OCI-LY7 (cell line): ENCODE results near the gene RAB6A. TPM values are rescaled to one million over a fixed set of nuclear protein-coding genes. Genes with fewer than 3 reads are reported as not detected.
"Not testable (repeated sequence)": the region's sequence is repeated elsewhere in the genome, so short reads cannot be mapped to it uniquely, and the experiment has no call there.

Experiments
- BruUV-seq: library from RNA; stranded (reverse); fragments of 400-500 nt; replicated peaks from 2 replicates; lab custom pipeline; 2021; lab: Mats Ljungman, UMichigan
- CTCF ChIA-PET: fragments of 300-600 bp; sonication (Branson Sonifier 250); formaldehyde crosslinking; loops from one replicate; lab custom pipeline; 2022; ENCODE audit warnings: antibody characterized with exemption; ENCODE audit not compliant: unreplicated experiment; lab: Charles Lee
- POLR2A ChIA-PET: fragments of 300-600 bp; sonication (Branson Sonifier 250); formaldehyde crosslinking; loops from one replicate; lab custom pipeline; 2022; ENCODE audit warnings: antibody characterized with exemption; lab: Charles Lee
- DNase-seq: peaks from one replicate; pipeline ENCODE4 v3.0.0-alpha.2; 2015; ENCODE audit warnings: low spot score
- H2AFZ ChIP-seq: fragments of 200-600 bp; sonication (generic), shearing (Covaris generic); 2 replicates; pipeline ENCODE4 v1.6.1; 2014; ENCODE audit warnings: mild to moderate bottlenecking, antibody characterized with exemption, low read length, moderate library complexity
- H3K27ac ChIP-seq: fragments of 200-600 bp; sonication (generic); 2 replicates; pipeline ENCODE4 v1.5.1; 2014; ENCODE audit warnings: mixed run types, low read depth, mild to moderate bottlenecking, moderate library complexity, low read length, inconsistent platforms; ENCODE audit not compliant: poor library complexity, severe bottlenecking
- H3K36me3 ChIP-seq: fragments of 200-600 bp; sonication (generic); 2 replicates; pipeline ENCODE4 v1.6.1; 2014; ENCODE audit warnings: mild to moderate bottlenecking, antibody characterized with exemption, low read length, moderate library complexity, mixed read lengths; ENCODE audit not compliant: insufficient read depth
- H3K4me1 ChIP-seq: fragments of 200-600 bp; sonication (generic); 2 replicates; pipeline ENCODE4 v1.5.1; 2014; ENCODE audit warnings: mild to moderate bottlenecking, low read length; ENCODE audit not compliant: insufficient read depth, poor library complexity, severe bottlenecking
- H3K4me2 ChIP-seq: fragments of 200-600 bp; sonication (generic); 2 replicates; pipeline ENCODE4 v1.6.1; 2014; ENCODE audit warnings: mild to moderate bottlenecking, low read length
- H3K4me3 ChIP-seq: fragments of 200-600 bp; sonication (generic); 2 replicates; pipeline ENCODE4 v1.5.1; 2014; ENCODE audit warnings: mild to moderate bottlenecking, low read depth, low read length; ENCODE audit not compliant: poor library complexity, severe bottlenecking
- H3K79me2 ChIP-seq: fragments of 200-600 bp; sonication (generic); 2 replicates; pipeline ENCODE4 v1.6.1; 2016; ENCODE audit warnings: low read depth, mild to moderate bottlenecking, low read length, moderate library complexity, mixed read lengths; ENCODE audit not compliant: insufficient read depth
- H3K9me2 ChIP-seq: fragments of 200-600 bp; sonication (generic); 2 replicates; pipeline ENCODE4 v1.6.1; 2016; ENCODE audit warnings: mild to moderate bottlenecking, low read length, mixed read lengths; ENCODE audit not compliant: insufficient read depth
- H3K9me3 ChIP-seq: fragments of 200-600 bp; sonication (generic); 2 replicates; pipeline ENCODE4 v1.6.1; 2014; ENCODE audit warnings: mild to moderate bottlenecking, mixed run types, low read length, mixed read lengths
- H4K20me1 ChIP-seq: fragments of 200-600 bp; sonication (generic); 2 replicates; pipeline ENCODE4 v1.6.1; 2014; ENCODE audit warnings: mild to moderate bottlenecking, antibody characterized with exemption, low read length, moderate library complexity, mixed read lengths; ENCODE audit not compliant: insufficient read depth
- CTCF ChIP-seq: fragments of 200-600 bp; sonication (generic); conservative IDR thresholded peaks from 2 replicates; pipeline ENCODE4 v1.5.1; 2014; ENCODE audit warnings: mild to moderate bottlenecking, antibody characterized with exemption, low read length, moderate library complexity, mixed read lengths
- EZH2phosphoT487 ChIP-seq: fragments of 200-600 bp; sonication (generic); IDR thresholded peaks from 2 replicates; pipeline ENCODE4 v1.6.1; 2018; ENCODE audit warnings: low read depth, borderline replicate concordance, mild to moderate bottlenecking, mixed run types, antibody characterized with exemption, low read length, moderate library complexity, mixed read lengths
- intact Hi-C: fragments of 100-400 bp; cut with micrococcal nuclease; formaldehyde crosslinking; loops from one replicate; pipeline ENCODE4 v1.10.0; 2022; ENCODE audit not compliant: unreplicated experiment
- total RNA-seq, 2 experiments: library from RNA; depleted of rRNA in 1 of 2; stranded (reverse); fragments of >200 nt in 1 of 2; shearing (Covaris generic) in 1 of 2; gene quantifications; 2 replicates each; pipeline ENCODE4 v1.2.3, GENCODE V29; 2014 to 2022

Gene RAB6A
- total RNA-seq, 2 experiments from 2014 or later = 46.5 to 72.9 TPM

- Histone ChIP-seq H4K20me1 (no peaks in the 10 kb centered on the region), H3K4me3 (no peak overlapping the region), H3K4me1 (peaks cover 8% of the 10 kb centered on the region), H2AFZ (no peak overlapping the region), H3K9me3 (no peaks in the 10 kb centered on the region), H3K4me2 (no peak overlapping the region), H3K79me2 (peaks cover 49% of the 10 kb centered on the region; the same call in 1 of the 2 replicates), H3K36me3 (peaks cover 4% of the 10 kb centered on the region), H3K27ac (no peak overlapping the region), H3K9me2 (no peaks in the 10 kb centered on the region)
- no peak for DNase-seq
- TF ChIP-seq EZH2phosphoT487 (no peak), CTCF (no peak)
- ChIA-PET POLR2A (interaction anchor here (0.6 to 1.4 kb wide), 3 partner anchors 38 to 290 kb away, joined by 3 to 5 read pairs (median 3); no protein-coding TSS in a partner anchor), CTCF (no interaction called here)
- intact Hi-C loops = no loop called here
- BruUV-seq = no TSS peak
Measured at GRCh38 chr11:73746701-73747100, 14.2 kb downstream of the RAB6A start.

GRCh38 chr11:73743045-73743444, 17.8 kb downstream of the RAB6A start:
- H3K27ac ChIP-seq = no peak overlapping the region
- H2AFZ ChIP-seq = no peak overlapping the region
- POLR2A ChIA-PET = interaction anchor here (0.7 kb wide), 1 partner anchor 174 kb away, joined by 4 read pairs; no protein-coding TSS in a partner anchor
- peaks cover 4% of the 10 kb centered on the region; the same call in 1 of the 2 replicates for H3K36me3 ChIP-seq
- H3K9me3 ChIP-seq = no peaks in the 10 kb centered on the region
- intact Hi-C loops = no loop called here
- CTCF ChIA-PET = no interaction called here
- TF ChIP-seq CTCF (no peak), EZH2phosphoT487 (no peak)
- H3K4me2 ChIP-seq = no peak overlapping the region
- peaks cover 41% of the 10 kb centered on the region; the same call in 1 of the 2 replicates for H3K79me2 ChIP-seq
- H3K9me2 ChIP-seq = no peaks in the 10 kb centered on the region
- H3K4me3 ChIP-seq = no peak overlapping the region
- BruUV-seq = no TSS peak
- no peak for DNase-seq
- no peaks in the 10 kb centered on the region for H3K4me1 ChIP-seq
- H4K20me1 ChIP-seq = no peaks in the 10 kb centered on the region

GRCh38 chr11:73735959-73736358, 24.9 kb downstream of the RAB6A start:
- CTCF ChIA-PET, H3K4me1 ChIP-seq, H3K4me3 ChIP-seq, H3K9me2 ChIP-seq, H3K27ac ChIP-seq, H3K4me2 ChIP-seq, DNase-seq, intact Hi-C loops, BruUV-seq, H3K36me3 ChIP-seq, H4K20me1 ChIP-seq, H3K9me3 ChIP-seq, H2AFZ ChIP-seq: not testable (repeated sequence)
- H3K79me2 ChIP-seq = peaks cover 32% of the 10 kb centered on the region; the same call in 1 of the 2 replicates
- POLR2A ChIA-PET = interaction anchor here (0.6 kb wide), 1 partner anchor 84 kb away, joined by 3 read pairs; no protein-coding TSS in a partner anchor
